ENCODE measurements around the gene MFAP3L. TPM values are rescaled to one million over a fixed set of nuclear protein-coding genes. Genes with fewer than 3 reads are reported as not detected.
"Not testable (repeated sequence)": the region's sequence is repeated elsewhere in the genome, so short reads cannot be mapped to it uniquely, and the experiment has no call there.

MFAP3L gene
- total and polyA plus RNA-seq, 2 donors: 5.5 to 13.6 TPM

DNA sequence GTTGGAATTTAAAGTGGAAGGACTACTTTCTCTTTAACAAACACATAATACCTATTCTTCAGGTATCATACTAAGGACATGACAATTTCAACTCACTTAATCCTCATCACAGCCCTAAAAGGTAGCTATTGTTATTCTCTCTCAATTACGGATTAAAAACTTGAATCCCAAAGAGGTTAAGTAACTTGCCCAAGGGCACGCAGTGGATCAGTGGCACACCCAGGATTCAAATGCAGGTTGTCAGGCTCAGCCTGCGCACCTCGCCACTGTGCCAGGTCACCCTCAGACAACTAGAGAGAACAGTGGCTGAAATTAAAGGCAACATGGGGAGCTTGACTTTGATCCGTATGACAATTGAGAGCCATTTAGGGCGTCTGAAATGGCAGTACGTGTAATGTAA lies 67.6 kb downstream of the MFAP3L start:
- Histone ChIP-seq H3K27ac (ENCODE audit: low read depth) (no peak overlapping the region), H3K36me3 (ENCODE audit: insufficient read depth) (no peaks in the 10 kb centered on the region), H3K4me3 (ENCODE audit: low read depth, low read length) (no peak overlapping the region), H3K4me1 (ENCODE audit: insufficient read depth) (no peaks in the 10 kb centered on the region)
- 89% methylated on average over 7 of the region's 7 CpGs for WGBS
- no peak for DNase-seq (ENCODE audit: extremely low spot score)

DNA sequence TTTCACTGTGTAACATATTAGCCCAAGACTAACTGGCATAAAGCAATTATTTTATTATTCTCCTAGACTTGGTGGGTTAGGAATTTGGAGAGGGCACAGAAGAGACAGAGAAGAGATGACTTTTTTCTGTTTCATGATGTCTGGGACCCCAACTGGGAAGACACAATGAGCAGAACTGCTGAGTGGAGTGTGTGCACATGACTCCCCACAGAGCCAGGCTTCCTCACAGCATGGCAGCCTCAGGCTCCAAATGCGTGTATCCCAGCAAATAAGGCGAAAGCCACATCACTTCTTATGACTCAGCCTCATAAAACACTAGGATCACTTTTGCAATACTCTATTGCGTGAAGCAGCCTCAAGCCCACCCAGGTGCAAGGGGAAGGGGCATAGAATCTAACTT lies 68.4 kb downstream of the MFAP3L start:
- 73% methylated on average over 3 of the region's 3 CpGs for whole genome bisulfite sequencing
- no peaks in the 10 kb centered on the region for H3K36me3 ChIP-seq (ENCODE audit: insufficient read depth)
- H3K4me3 ChIP-seq (ENCODE audit: low read depth, low read length): no peak overlapping the region
- H3K27ac ChIP-seq (ENCODE audit: low read depth): no peak overlapping the region
- no peak for DNase-seq (ENCODE audit: extremely low spot score)
- H3K4me1 ChIP-seq (ENCODE audit: insufficient read depth): no peaks in the 10 kb centered on the region

DNA sequence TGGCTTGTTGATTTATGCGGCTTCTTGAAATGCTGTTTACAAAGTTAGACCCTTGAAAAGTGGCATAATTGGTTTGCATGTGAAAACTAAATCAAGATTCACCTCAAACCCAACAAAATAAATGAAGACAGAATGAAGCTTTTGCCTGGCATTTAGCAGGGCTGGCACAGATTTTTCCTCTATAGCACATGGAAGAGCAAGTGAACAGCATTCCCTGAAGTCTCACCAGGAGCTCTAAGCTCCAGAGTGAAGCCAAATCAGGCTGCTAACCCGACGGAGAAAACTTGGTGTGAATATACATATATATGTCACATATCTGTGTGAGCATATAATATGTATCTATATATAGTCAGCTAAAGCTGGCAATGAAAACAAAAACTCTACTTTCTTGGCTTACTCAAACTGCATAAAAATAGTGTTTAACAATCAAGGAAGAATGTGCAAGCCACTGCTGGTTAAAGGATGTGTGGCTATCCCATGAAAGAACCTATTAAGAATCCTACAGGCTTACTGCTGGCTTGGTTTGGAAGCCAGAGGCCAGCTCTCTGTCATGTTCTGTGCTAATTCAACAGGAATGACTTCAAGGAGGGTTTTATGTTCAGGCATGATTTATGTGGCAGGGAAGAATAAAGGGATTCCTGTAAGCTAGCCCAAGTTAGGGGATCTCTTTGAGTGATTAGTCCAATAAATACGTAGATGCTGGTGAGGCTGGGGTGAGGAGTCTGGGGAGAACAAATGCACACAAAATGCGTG lies 69.9 kb downstream of the MFAP3L start:
- no peak overlapping the region for H3K27ac ChIP-seq (ENCODE audit: low read depth)
- 50% methylated on average over 5 of the region's 5 CpGs for WGBS

DNA sequence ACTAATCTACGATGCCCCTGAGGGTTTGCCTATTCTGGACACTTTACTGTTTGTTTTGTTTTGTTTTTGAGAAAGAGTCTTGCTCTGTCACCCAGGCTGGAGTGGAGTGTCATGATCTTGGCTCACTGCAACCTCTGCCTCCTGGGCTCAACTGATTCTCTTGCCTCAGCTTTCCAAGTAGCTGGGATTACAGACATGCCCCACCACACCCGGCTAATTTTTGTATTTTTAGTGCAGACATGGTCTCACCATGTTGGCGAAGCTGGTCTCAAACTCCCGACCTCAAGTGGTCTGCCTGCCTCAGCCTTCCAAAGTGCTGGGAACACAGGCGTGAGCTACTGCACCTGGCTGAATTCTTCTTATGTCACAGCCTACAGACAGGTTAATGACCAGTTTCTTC lies 70.7 kb downstream of the MFAP3L start:
- Histone ChIP-seq H3K4me1 (ENCODE audit: insufficient read depth) (no peaks in the 10 kb centered on the region), H3K36me3 (ENCODE audit: insufficient read depth) (no peaks in the 10 kb centered on the region), H3K27ac (ENCODE audit: low read depth) (no peak overlapping the region), H3K4me3 (ENCODE audit: low read depth, low read length) (no peak overlapping the region)
- WGBS: 87% methylated on average over 5 of the region's 5 CpGs
- no peak for DNase-seq (ENCODE audit: extremely low spot score)

More for the DNA sequence above, 69.9 kb downstream of the MFAP3L start:
- H3K4me1 ChIP-seq (ENCODE audit: insufficient read depth): no peaks in the 10 kb centered on the region
- DNase-seq (ENCODE audit: extremely low spot score): no peak
- H3K36me3 ChIP-seq (ENCODE audit: insufficient read depth): no peaks in the 10 kb centered on the region
- no peak overlapping the region for H3K4me3 ChIP-seq (ENCODE audit: low read depth, low read length)

DNA sequence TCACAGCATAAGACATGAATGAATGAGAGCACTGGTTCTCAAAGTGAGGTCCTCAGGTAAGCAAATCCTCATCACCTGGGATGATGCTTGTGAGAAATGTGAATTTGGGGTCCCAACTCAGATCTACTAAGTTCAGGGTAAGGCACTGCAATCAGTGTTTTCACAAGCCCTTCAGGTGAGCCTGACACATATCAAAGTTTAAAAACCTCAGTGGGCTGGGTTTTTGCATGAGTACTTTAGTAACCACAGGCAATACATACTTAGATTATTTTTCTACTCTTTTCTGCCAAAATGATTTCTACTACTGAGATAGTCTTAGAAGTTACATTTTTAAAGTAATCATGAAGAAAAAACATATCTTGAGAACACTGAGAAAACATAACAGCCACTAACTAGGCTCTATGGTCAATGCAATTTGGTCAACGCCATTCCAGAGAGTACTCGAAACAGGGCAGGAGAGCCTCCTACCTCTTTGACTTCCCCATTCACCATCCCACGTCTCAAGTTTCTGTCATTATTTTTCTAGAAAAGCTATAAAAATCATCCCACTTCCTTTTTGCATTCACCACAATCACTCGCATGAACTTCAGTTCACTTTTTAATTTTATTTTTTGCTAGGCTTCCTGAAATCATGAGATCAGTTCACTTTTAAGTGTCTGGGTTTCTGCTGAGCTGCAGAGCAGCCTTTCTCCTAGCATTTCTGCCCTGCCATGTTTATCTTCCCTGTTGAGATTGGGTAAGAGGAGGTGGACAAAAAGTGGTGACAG lies 73.8 kb downstream of the MFAP3L start:
- no peaks in the 10 kb centered on the region for H3K4me1 ChIP-seq (ENCODE audit: insufficient read depth)
- no peak for DNase-seq (ENCODE audit: extremely low spot score)
- H3K36me3 ChIP-seq (ENCODE audit: insufficient read depth): no peaks in the 10 kb centered on the region
- WGBS: 53% methylated on average over 4 of the region's 4 CpGs
- no peak overlapping the region for H3K4me3 ChIP-seq (ENCODE audit: low read depth, low read length)
- no peak overlapping the region for H3K27ac ChIP-seq (ENCODE audit: low read depth)

DNA sequence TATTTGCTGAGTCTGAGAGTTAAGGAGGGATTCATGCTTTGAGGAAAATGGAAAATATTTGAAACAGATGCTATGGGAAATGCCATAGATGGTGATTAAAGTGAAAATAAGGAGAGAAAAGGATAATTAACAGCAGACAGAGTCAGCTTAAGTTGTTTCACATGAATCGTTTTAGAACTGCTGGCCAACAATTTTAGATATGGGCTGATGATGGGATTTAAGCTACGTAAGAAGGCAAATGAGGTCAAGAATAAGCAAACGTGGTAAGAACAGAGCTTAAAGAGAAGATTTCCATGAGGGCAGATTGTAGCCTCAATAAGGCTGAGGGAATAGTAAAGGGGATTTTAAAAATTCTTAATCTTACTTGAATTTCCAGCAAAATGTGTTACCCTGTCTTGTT lies 77.9 kb downstream of the MFAP3L start:
- Histone ChIP-seq H3K4me1 (ENCODE audit: insufficient read depth) (no peaks in the 10 kb centered on the region), H3K36me3 (ENCODE audit: insufficient read depth) (no peaks in the 10 kb centered on the region), H3K27ac (ENCODE audit: low read depth) (no peak overlapping the region), H3K4me3 (ENCODE audit: low read depth, low read length) (no peak overlapping the region)
- WGBS: 42% methylated on average over 3 of the region's 3 CpGs
- DNase-seq (ENCODE audit: extremely low spot score): no peak

DNA sequence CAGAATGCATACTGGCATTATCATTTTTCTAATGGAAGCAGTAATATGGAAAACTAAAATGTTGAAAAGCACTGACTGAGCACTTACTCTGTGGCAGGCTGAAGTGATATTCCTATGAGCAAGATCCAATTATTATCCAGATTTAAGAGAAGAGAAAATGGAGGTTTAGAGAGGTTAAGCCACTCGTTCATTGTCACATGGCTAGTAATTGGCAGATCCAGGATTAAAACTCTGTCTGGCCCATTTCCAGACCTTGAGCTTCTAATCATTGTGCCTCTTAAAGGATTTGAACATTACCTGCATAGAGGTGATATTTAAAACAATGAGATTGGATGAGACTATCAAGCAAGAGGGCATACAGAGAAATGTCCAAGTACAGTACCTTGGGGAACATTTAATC lies 80.6 kb downstream of the MFAP3L start:
- DNase-seq (ENCODE audit: extremely low spot score): no peak
- Histone ChIP-seq H3K27ac (ENCODE audit: low read depth) (no peak overlapping the region), H3K4me3 (ENCODE audit: low read depth, low read length) (no peak overlapping the region), H3K4me1 (ENCODE audit: insufficient read depth) (no peaks in the 10 kb centered on the region), H3K36me3 (ENCODE audit: insufficient read depth) (no peaks in the 10 kb centered on the region)
- 69% methylated on average over 1 of the region's 1 CpG for WGBS

DNA sequence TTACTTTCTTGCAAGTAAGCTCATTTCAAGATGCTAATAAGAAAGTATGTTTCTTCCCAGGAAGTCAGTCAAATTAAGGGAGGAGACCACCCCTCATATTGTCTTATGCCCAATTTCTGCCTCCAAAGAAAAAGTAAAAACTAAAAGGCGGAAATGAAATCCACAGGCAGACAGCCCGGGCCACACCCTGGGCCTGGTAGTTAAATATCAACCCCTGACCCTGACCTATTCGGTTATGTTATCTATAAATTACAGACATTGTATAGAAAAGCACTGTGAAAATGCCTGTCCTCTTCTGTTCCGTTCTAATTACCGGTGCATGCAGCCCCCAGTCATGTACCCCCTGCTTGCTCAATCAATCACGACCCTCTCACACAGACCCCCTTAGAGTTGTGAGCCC lies 82.6 kb downstream of the MFAP3L start:
- WGBS: 85% methylated on average over 6 of the region's 6 CpGs
- not testable (repeated sequence) for DNase-seq (ENCODE audit: extremely low spot score); H3K4me1 ChIP-seq (ENCODE audit: insufficient read depth); H3K36me3 ChIP-seq (ENCODE audit: insufficient read depth); H3K4me3 ChIP-seq (ENCODE audit: low read depth, low read length); H3K27ac ChIP-seq (ENCODE audit: low read depth)

DNA sequence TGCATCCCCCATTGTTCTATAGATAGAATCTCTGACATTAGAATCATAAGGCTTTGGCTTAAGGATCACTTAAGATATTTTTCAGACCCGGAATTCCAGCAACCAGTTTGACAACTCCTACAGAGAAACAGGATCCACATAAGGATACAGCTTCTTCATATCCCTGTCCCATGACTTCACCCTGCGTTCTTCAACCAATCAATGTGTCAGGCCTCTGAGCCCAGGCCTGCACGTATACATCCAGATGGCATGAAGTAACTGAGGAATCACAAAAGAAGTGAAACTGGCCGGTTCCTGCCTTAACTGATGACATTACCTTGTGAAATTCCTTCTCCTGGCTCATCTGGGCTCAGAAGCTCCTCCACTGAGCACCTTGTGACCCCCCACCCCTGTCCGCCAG lies 85.1 kb downstream of the MFAP3L start:
- no peak overlapping the region for H3K4me3 ChIP-seq (ENCODE audit: low read depth, low read length)
- no peak for DNase-seq (ENCODE audit: extremely low spot score)
- H3K36me3 ChIP-seq (ENCODE audit: insufficient read depth): no peaks in the 10 kb centered on the region

DNA sequence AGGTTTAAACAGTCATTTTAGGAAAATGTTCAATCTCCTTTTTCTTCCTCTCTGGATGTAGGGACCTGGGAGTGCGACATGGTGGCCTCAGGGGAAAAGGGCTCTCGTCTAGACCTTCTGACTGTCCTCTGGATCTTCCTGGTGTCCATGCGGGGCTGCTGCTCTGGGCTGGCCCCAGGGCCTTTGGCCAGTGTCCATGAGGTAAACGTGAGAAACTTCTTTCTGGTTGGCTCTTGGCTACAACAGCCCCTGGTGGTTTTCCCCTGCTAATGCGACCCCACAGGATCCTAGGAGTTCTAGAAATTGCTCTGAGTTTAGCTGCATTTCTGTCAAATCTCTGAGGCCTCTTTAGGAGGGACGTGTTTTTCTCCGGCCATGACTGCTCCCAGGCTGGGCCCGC lies 85.7 kb downstream of the MFAP3L start:
- 73% methylated on average over 8 of the region's 8 CpGs for WGBS
- no peaks in the 10 kb centered on the region for H3K36me3 ChIP-seq (ENCODE audit: insufficient read depth)

More for the DNA sequence above, 85.1 kb downstream of the MFAP3L start:
- WGBS: 89% methylated on average over 5 of the region's 5 CpGs
- Histone ChIP-seq H3K4me1 (ENCODE audit: insufficient read depth) (no peaks in the 10 kb centered on the region), H3K27ac (ENCODE audit: low read depth) (no peak overlapping the region)

More for the DNA sequence above, 85.7 kb downstream of the MFAP3L start:
- no peak overlapping the region for H3K4me3 ChIP-seq (ENCODE audit: low read depth, low read length)
- H3K4me1 ChIP-seq (ENCODE audit: insufficient read depth): no peaks in the 10 kb centered on the region
- no peak for DNase-seq (ENCODE audit: extremely low spot score)
- no peak overlapping the region for H3K27ac ChIP-seq (ENCODE audit: low read depth)

Other genes with a start within 250 kb of the MFAP3L start
- 12.1 TPM for gene AADAT, start 63.6 kb upstream of the MFAP3L start, total RNA-seq
- 6.0 TPM for gene AADAT, start 63.6 kb upstream of the MFAP3L start, polyA plus RNA-seq